HG02973 (cell line): ENCODE measurements around the gene ZBTB34.

Experiments
- ATAC-seq: cut with Tn5 transposase; IDR thresholded peaks from one replicate; pipeline ENCODE4 v1.9.1; 2021; ENCODE audit warnings: moderate library complexity; ENCODE audit not compliant: unreplicated experiment

Gene ZBTB34

GRCh38 chr9:126875756-126876510 lies 15.5 kb downstream of the ZBTB34 start:
- no peak for ATAC-seq

- no peak for ATAC-seq
These were observed 16.1 kb downstream of the ZBTB34 start for GRCh38 chr9:126876531-126876930.

GRCh38 chr9:126877418-126877817 lies 17.0 kb downstream of the ZBTB34 start:
- no peak for ATAC-seq

GRCh38 chr9:126879288-126879687 lies 18.8 kb downstream of the ZBTB34 start:
- ATAC-seq = no peak

- no peak for ATAC-seq
These were observed 19.9 kb downstream of the ZBTB34 start for GRCh38 chr9:126880226-126880946.

- no peak for ATAC-seq
These were observed 20.5 kb downstream of the ZBTB34 start for GRCh38 chr9:126880947-126881332.

- ATAC-seq = no peak
These were observed 22.3 kb downstream of the ZBTB34 start for GRCh38 chr9:126882746-126883145.

GRCh38 chr9:126883636-126884035 lies 23.2 kb downstream of the ZBTB34 start:
- no peak for ATAC-seq

GRCh38 chr9:126885131-126885641 lies 24.7 kb downstream of the ZBTB34 start:
- ATAC-seq = no peak

- ATAC-seq = no peak
These were observed 25.8 kb downstream of the ZBTB34 start for GRCh38 chr9:126886034-126886822.

GRCh38 chr9:126886897-126887296 lies 26.5 kb downstream of the ZBTB34 start:
- no peak for ATAC-seq

- no peak for ATAC-seq
These were observed 31.2 kb downstream of the ZBTB34 start for GRCh38 chr9:126891676-126892075.

- no peak for ATAC-seq
These were observed 32.6 kb downstream of the ZBTB34 start for GRCh38 chr9:126893079-126893478.

- no peak for ATAC-seq
These were observed 33.7 kb downstream of the ZBTB34 start for GRCh38 chr9:126894052-126894603.

GRCh38 chr9:126902210-126902609 lies 41.8 kb downstream of the ZBTB34 start:
- ATAC-seq = no peak

- ATAC-seq = no peak
These were observed 44.1 kb downstream of the ZBTB34 start for GRCh38 chr9:126904586-126904985.

- ATAC-seq = no peak
These were observed 45.7 kb downstream of the ZBTB34 start for GRCh38 chr9:126906091-126906490.

GRCh38 chr9:126907058-126907457 lies 46.6 kb downstream of the ZBTB34 start:
- ATAC-seq = no peak

GRCh38 chr9:126914458-126915280 lies 54.2 kb downstream of the ZBTB34 start, which contains the start of gene RALGPS1:
TSS of gene RALGPS1 (plus strand) at chr9:126914782. CDS start at chr9:126962290, 47,508 bp downstream.
- peak; percentile 97 for ATAC-seq

GRCh38 chr9:126915281-126915816 lies 54.9 kb downstream of the ZBTB34 start:
- no peak for ATAC-seq
